HG02571 (cell line): Measurements from ENCODE around the gene HDLBP.
"Not testable (repeated sequence)": the region's sequence is repeated elsewhere in the genome, so short reads cannot be mapped to it uniquely, and the experiment has no call there.

Experiments used
- ATAC-seq: cut with Tn5 transposase; IDR thresholded peaks from one replicate; pipeline ENCODE4 v1.9.1; 2021; ENCODE audit warnings: mild to moderate bottlenecking, moderate library complexity; ENCODE audit not compliant: unreplicated experiment

Gene HDLBP

GRCh38 chr2:241279828-241280227, 35.6 kb downstream of the HDLBP start:
- ATAC-seq = no peak

- no peak for ATAC-seq
These were observed 36.1 kb downstream of the HDLBP start for GRCh38 chr2:241279413-241279812.

GRCh38 chr2:241278306-241278705, 37.2 kb downstream of the HDLBP start:
- not testable (repeated sequence) for ATAC-seq

- ATAC-seq = no peak
These were observed 39.6 kb downstream of the HDLBP start for GRCh38 chr2:241275910-241276309.

- ATAC-seq = no peak
These were observed 40.0 kb downstream of the HDLBP start for GRCh38 chr2:241275504-241275903.

GRCh38 chr2:241274127-241274526, 41.3 kb downstream of the HDLBP start:
- ATAC-seq = no peak

GRCh38 chr2:241273210-241274020, 42.1 kb downstream of the HDLBP start:
- ATAC-seq = no peak

- peak; percentile 58 for ATAC-seq
These were observed 42.9 kb downstream of the HDLBP start for GRCh38 chr2:241272303-241273209.

GRCh38 chr2:241271706-241272302, 43.7 kb downstream of the HDLBP start:
- peak; percentile 45 for ATAC-seq

GRCh38 chr2:241270531-241270930, 44.9 kb downstream of the HDLBP start:
- no peak for ATAC-seq

- no peak for ATAC-seq
These were observed 45.6 kb downstream of the HDLBP start for GRCh38 chr2:241269707-241270520.

- ATAC-seq = no peak
These were observed 46.6 kb downstream of the HDLBP start for GRCh38 chr2:241268716-241269445.

- no peak for ATAC-seq
These were observed 47.2 kb downstream of the HDLBP start for GRCh38 chr2:241268306-241268705.

- ATAC-seq = no peak
These were observed 48.0 kb downstream of the HDLBP start for GRCh38 chr2:241267249-241268067.

GRCh38 chr2:241265506-241265905, 50.0 kb downstream of the HDLBP start:
- ATAC-seq = no peak

GRCh38 chr2:241263061-241263460, 52.4 kb downstream of the HDLBP start:
- ATAC-seq = no peak

GRCh38 chr2:241261628-241262027, 53.8 kb downstream of the HDLBP start:
- no peak for ATAC-seq

- no peak for ATAC-seq
These were observed 54.6 kb downstream of the HDLBP start for GRCh38 chr2:241260911-241261310.
